ENCODE data around the gene KLF17.

The KLF17 gene, protein sequence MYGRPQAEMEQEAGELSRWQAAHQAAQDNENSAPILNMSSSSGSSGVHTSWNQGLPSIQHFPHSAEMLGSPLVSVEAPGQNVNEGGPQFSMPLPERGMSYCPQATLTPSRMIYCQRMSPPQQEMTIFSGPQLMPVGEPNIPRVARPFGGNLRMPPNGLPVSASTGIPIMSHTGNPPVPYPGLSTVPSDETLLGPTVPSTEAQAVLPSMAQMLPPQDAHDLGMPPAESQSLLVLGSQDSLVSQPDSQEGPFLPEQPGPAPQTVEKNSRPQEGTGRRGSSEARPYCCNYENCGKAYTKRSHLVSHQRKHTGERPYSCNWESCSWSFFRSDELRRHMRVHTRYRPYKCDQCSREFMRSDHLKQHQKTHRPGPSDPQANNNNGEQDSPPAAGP
- total RNA-seq, result 0 to 0.07 reads per million in 2 donors

DNA sequence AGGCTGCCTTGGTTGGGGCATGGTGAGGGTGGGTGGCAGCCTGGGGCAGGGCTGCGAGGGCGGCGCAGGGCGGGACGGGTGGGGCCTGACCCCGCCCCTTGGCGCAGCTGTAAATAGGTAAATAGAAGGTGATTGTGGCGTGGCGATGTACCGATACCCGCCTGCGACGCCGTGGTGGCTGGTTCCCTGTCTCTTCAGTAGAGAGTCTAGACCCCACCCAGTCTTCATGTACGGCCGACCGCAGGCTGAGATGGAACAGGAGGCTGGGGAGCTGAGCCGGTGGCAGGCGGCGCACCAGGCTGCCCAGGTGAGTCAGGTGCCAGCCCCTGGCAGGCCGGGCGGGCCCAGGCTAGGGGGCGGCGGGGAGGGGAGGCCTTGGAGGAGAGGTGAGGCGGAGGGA, at the start of gene KLF17:
KLF17 (plus strand) TSS at position 140 of the 400 bp plus-strand sequence; CDS start at position 227, 87 bp downstream.
- no peak for DNase-seq

DNA sequence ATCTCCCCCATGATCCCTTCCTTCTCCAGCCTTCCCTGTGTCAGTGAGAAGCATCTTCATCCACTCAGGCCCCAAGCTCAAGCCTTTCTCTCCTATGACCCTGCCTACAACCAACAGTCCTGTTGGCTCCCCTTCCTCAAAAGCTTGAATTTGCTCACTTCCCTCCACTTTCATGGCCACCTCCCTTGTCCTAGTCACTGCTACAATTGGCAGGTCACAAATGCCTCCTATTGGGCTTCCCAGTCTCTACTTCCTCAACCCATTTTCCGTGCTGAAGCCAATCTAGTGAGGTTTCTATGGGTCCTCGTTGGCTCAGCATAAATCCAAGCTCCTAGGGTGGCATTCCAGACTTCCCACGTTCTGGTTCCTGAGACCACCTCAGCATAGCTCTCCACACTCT, 47.2 kb upstream of the KLF17 start:
- DNase-seq, result no peak

DNA sequence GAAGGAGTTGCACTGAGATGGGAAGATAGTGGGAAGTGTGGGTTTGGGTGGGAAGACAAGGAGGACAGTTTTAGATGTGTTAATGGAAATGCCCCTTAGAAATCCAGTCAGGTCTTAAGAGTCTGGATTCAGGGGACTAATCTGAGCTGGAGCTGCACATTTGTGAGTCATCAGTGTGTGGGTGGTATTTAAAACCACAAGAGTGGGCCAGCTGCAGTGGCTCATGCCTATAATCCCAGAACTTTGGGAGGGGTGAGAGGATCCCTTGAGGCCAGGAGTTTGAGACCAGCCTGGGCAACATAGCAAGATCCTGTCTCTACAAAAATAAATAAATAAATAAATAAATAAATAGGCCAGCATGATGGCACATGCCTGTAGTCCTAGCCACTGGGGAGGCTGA, 46.4 kb upstream of the KLF17 start:
- DNase-seq, result no peak

DNA sequence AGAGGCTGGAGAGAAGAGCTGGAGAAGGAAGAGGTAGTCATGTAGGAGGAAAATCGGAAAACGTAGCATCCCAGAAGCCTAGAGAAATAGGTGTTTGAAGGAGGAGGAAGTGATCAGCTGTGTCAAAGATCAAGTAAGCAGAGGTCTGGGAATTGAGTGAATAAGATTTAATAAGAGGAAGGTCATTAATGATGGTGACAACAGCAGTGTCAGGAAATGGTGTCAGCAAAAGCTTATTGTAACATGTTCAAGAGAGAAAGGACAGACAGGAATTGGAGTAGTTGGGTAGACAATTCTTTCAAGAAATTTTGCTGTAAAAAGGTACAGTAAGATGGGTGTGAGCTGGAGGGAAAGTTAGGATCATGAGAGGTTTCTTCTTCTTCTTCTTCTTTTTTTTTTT, 45.8 kb upstream of the KLF17 start:
- no peak for DNase-seq

DNA sequence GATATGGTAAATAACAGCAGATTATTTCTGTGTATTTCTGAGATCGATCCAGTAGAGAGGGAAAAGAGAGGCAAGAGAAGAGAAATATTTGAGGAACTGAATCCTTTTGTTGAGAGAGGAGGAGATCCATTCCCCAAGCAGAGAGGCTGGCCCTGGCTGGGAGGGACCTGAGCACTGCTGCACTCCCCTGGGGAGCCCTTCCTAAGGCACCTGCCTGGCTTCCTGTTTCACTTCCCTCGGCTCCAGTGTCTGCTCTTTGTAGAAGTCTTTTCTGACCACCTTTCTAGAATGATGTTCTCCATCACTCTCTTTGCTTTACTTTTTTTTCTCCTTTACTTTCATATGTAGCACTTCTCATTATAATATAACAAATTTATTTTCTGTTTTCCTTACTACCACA, 45.1 kb upstream of the KLF17 start:
- DNase-seq, result no peak

DNA sequence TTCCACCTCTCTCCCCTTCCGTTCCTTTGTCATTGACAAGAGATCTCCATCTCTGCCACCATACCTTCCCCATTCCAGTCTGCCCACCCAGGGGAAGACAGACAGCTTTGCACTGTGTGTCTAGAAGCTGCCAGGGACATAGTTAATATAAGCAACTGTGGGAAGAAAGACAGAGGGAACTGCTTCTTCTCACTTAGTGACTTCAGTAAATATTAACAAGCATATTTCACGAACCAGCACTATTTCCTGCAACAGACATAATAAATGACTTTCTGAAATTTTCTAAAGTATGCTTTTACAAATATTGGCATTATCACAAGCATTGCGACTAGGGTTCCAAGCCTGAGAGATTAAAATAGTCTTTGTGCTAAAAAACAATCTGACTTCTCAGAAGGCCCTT, 44.2 kb upstream of the KLF17 start:
- DNase-seq, result no peak

DNA sequence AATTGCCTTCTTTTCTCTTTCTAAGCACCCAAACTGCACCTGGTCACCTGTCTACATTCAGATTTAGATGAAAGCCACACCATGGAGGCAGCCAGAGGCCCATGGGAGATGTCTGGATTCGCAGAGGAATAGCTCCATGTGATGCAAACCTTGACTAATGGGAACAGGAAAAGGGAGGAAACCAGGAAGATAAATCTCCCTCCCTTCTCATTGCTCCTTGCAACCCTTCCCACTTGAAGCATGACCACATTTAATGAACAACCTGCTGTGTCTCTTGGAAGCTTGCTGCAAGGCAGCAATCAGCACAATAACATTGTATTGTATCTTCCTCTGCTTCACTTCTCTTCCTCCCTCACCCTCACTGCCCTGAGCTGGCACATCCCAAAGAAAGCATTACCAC, 42.6 kb upstream of the KLF17 start:
- DNase-seq, result no peak

DNA sequence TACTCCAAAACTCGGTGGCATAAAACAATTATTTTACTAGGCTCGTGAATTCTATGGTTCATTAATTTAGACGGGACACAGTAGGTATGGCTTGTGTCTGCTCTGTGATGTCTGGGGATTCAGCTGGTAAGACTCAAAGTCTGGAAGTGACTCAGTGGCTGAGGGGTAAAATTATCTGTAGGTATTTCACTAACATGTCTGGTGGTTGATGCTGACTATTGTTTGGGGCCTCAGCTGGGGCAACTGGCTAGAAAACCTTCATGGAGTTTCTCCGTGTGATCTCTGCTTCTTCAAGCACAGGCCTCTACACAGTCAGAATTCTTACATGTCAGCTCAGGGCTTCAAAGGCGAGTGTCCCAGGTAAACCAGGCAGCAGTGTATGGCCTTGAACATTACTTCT, 41.2 kb upstream of the KLF17 start:
- DNase-seq, result no peak

DNA sequence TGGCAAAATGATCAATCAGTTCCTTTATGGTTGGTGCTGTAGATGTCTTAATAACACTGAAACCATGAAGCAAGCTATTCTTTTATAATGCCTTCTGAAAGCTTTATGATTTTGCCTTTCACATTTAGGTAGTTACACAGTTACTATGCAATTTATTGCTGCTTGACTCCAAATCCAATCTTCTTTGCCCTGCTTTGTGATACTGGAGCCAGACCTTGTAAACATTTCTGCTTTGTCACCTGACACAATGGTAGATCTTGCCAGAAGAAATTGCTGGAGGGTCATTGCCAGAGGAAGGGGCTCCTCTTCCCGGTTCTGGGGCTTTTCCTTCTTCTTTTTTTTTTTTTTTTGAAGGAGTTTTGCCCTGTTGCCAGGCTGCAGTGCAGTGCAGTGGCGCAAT, 40.5 kb upstream of the KLF17 start:
- no peak for DNase-seq

DNA sequence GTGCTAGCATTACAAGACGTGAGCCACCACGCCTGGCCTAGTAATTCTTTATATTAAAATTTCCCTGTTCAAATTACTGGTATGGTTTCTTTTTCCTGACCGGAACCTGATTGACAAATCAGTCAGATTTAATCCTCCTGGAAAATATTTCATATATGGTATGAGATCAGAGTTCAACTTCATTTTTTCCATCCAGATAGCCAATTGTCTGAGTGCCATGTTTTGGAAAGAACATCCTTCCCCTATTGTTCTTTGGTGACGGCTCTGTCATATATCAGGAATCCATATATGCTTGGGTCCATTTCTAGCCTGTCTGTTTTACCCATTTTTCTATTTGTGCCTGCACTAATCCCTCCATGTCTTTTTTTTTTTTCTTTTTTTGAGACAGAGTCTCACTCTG, 39.1 kb upstream of the KLF17 start:
- DNase-seq, result no peak

DNA sequence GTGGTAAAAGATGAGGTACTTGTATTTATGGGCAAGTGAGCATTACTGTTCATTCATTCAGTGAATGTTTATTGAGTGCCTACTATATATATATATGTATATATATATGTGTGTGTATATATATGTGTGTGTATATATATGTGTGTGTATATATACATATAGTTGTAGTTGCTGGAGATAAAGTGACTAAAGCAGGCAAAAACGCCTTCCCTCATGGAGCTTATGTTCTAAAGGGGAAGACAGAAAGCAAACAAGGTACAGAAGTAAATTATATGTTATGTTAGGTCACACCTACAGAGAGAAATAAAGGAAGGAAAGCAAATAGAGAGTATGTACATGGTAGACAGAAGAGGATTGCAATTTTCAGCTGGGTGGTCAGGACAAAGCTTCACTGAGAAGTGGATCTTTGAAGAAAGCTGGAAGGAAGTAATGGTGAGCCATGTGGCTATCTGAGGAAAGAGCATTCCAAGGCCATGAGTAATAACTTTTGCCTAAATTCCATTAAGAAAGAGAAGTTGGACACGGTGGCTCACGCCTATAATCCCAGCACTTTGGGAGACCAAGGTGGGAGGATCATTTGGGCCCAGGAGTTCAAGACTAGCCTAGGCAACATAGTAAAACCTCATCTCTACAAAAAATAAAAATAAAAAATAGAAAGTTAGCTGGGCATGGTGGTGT, 33.5 kb upstream of the KLF17 start:
- no peak for DNase-seq

DNA sequence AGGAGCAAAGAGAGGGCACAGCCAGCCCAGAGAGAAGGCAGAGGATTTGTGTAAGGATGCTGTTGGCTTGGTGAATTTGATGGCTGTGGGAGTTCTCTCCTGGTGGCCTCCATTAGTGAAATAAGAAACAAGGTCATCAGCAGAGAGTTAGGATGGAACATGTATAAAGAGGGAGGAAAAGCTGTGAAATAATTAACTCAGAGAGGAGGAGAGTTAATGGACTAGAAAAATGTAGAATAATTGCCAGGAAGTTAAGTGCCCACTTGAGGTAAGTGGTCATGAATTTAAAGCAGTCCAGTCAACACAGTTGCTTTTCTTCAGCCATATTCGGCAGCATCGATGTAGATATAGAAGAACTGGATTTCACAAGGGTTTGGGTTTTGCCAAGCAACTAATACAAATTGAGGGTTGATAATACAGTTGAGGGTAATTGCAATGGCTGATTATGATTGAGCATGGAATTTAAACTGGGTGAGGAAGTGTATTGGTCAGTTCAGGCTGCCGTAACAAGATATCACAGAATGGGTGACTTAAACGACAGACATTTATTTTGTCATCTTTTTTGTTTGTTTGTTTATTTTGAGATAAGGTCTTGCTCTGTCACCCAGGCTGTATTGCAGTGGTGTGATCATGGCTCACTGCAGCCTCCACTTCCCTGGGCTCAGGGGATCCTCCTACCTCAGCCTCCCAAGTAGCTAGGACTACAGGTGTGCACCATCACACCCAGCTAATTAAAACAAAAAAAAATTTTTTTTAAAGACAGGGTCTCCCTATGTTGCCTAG, 31.7 kb upstream of the KLF17 start:
- no peak for DNase-seq

DNA sequence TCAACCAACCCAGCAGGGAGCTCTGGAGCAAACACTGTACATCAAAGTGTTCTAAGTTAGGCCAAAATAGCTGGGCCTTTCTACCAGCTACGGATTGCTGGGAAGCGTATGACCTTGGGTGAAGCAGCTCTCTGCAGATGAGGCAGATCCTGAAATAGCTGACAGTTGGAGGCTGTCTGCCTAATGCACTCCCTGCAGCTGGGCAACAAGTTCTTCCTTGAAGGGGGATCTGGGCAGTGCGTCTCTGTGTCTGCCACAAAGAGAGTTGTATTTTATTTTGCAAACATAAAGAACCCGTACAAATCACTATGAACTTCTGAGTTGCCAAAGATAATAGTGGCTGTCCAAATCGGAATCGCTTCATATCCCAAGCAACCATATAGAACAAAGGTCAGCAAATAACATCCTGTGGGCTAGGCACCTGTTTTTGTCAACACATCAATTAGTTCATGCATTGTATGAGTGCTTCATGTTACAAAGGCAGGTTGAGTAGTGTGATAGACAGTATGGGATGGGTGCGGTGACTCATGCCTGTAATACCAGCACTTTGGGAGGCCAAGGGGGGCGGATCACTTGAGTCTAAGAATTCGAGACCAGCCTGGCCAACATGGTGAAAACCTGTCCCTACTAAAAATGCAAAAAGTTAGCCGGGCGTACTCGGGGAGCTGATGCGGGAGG, 29.1 kb upstream of the KLF17 start:
- no peak for DNase-seq

DNA sequence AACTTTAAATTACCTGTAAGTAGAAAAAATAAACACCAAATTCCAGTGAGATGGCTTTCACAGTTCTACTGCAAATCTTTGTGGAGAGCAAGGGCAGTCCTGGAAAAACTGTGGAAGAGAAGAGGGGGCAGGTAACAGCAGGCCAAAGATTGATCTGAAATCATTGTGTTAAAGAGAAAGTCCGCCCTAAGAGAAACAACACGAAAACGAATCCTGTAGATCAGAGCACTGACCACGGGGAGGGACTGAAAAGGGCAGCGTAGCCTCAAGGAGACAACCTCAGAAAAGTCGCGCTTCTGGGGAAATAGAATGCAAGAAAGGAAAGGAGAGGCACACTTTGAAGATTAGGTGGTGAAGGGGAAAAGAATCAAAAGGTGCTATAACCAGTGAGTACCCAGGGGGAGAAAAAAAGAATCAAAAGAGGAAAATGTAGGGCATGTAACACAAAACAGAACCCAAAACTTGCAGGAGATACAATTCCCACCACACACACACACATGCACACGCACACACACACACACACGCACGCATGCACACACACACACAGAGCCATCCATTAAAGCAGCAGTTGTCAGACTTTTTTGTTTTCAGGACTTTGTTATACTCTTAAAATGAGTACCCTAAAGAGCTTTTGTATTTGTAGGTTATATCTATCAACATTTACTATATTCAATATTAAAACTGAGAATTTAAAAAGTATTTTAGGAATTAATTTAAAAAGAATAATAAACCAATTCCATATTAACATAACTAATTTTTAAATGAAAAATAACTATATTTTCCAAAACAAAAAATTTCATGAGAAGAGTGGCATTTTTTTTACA, 28.0 kb upstream of the KLF17 start:
- no peak for DNase-seq

DNA sequence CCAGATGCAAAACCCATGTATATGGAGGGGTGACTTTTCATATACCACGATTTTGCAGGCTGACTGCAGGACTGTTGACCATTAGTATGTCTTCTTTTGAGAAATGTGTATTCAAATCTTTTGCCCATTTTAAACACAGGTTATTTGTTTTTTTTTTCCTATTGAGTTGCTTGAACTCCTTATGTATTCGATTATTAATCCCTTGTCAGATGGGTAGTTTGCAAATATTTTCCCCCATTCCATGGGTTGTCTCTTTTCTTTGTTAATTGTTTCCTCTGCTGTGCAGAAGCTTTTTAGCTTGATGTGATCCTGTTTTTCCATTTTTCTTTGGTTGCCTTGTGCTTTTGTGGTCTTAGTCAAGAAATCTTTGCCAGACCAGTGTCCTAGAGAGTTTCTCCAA, 24.6 kb upstream of the KLF17 start:
- no peak for DNase-seq

DNA sequence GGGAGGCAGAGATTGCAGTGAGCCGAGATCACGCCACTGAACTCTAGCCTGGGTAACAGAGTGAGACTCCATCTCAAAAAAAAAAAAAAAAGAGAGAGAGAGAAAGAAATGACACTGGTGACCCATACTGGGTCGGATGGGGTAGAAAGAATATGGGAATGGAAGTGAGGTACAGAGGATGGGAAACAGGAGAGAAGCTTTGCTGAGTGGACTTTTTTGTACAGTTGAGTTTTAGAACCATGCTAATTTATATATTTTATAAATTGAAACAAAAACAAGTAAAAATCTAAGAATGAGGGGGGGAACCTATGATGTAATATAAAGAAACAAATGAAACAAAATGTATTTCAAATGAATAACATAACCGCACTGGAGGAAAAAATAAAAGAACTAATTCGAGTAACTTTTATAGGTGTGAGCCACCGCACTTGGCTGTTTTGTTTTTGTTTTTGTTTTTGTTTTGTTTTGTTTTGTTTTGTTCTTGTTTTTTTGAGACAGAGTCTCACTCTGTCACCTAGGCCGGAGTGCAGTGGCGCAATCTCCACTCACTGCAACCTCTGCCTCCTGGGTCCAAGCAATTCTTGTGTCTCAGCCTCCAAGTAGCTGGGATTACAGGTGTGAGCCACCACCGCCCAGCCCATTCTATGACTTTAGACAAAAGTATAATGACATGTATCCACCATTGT, 18.3 kb upstream of the KLF17 start:
- DNase-seq, result no peak

DNA sequence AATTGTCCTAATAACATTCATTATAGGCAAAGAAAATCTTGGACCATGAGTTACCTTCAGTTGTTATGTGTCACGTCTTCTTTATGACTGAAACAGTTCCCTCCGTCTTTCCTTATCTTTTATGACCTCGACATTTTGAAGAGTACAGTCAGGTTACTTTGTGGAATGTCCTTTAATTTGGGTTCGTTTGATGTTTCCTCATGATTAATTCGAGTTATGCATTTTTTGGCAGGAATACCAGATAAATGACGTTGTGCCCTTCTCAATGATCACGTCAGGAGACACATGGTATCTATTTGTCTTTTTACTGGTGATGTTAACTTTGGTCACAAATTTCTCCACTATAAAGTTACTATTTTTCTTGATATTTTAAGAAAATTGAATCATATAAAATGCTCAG, 17.3 kb upstream of the KLF17 start:
- no peak for DNase-seq

DNA sequence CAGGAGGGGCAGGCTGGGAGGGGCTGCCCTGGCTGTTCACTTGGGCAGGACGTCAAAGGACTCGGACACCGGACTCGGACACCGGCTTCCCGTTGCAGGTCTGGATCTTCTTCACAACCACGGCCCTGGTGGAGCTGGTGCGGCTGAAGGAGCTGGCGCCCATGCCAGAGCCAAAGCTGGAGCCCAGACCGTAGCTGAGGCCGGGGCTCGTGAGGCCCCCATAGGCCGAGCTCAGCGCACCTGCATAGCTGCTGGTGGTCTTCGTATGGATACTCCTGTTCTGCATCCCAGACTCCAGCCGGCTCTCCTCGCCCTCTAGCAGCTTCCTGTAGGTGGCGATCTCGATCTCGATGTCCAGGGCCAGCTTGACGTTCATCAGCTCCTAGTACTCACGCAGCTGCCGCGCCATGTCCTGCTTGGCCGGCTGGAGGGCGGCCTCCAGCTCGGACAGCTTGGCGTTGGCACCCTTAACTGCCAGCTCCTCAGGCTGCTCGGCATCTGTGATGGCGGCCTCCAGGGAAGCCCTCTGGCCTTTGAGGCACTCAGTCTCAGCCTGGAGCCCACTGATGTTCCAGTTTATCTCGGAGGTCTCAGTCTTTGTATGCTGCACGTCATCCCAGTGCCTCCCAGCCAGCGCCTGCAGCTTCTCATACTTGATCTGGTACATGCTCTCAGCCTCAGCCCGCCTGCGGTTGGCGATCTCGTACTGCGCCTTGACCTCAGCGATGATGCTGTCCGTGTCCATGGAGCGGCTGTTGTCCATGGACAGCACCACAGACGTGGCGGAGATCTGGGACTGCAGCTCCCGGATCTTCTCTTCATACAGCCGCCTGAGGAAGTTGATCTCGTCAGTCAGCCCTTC, 15.1 kb upstream of the KLF17 start:
- no peak for DNase-seq

DNA sequence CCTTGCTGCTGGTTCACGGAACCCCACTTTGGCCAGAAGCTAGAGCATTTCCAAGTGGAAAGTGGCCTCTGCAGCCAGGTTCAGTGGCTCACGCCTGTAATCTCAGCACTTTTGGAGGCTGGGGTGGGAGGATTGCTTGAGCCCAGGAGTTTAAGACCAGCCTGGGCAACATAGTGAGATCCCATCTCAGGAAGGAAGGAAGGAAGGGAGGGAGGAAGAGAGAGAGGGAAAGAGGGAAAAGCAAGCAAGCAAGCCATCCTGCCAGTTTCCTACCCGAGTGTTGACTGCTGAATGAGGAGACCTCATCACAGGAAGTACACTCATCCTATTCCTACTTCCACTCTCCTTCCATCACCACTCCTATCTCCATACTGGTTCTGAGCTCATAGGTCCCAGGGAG, 12.8 kb upstream of the KLF17 start:
- DNase-seq, result no peak

DNA sequence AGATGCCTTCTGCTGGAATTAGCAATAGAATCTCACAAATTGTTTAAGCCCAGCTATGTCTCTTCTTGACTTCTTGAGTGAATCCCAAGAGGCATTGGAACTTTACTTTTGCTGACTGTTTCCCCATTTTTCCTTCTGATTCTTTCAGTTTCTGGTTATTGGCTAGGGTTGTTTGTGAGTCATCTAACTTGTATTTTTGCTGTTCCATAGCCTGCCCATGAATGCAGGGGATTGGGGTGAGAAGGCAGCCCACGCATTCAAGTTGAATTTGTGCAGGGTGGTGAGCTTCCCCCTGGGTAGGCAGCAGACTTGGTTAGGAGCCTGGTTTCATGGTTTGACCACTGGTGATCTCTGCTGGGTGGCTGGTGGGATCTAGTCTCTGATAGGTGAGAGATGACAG, 10.4 kb upstream of the KLF17 start:
- no peak for DNase-seq

DNA sequence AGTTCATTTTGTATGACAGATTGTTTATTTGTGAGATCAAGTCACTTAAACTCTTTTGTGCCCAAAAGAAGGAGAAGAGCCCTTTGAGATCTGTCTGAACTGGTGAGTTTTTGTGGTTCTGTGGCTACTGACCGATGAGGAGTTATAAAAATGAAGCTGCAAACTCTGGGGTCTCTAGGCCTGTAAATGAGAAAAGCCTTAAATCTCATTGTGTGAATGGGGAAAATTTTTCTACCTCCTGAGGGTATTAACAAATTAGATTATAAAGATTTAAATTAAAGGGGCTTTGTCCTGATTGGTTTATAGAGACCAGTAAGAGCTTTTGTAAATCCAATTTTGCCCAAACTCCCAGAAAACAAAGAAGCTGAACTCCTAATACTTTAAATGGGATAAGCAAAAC, 9.7 kb upstream of the KLF17 start:
- DNase-seq, result no peak

Data from T-helper 9 cell (primary cell).